OCI-LY3 (cell line): ENCODE results near the gene TMEM191C.

Experiments used
- H2AFZ ChIP-seq: fragments of 200-600, 300-600 bp; shearing (Covaris generic); 2 replicates; pipeline ENCODE4 v1.6.0; 2014; ENCODE audit warnings: antibody characterized with exemption, low read depth, low read length
- H3K27ac ChIP-seq: fragments of 200-600, 300-600 bp; sonication (generic); 2 replicates; pipeline ENCODE4 v1.5.1; 2014; ENCODE audit warnings: mild to moderate bottlenecking, low read length, moderate library complexity, mixed read lengths
- H3K27me3 ChIP-seq: fragments of 200-600, 300-600 bp; sonication (generic); 2 replicates; pipeline ENCODE4 v1.6.1; 2014; ENCODE audit warnings: low read depth, low read length, mixed read lengths
- H3K36me3 ChIP-seq: fragments of 200-600, 300-600 bp; sonication (generic); replicated peaks from 2 replicates; pipeline ENCODE3; 2014; ENCODE audit warnings: low read depth, low read length, mixed read lengths
- H3K4me1 ChIP-seq: fragments of 300-600, 200-600 bp; sonication (generic); 2 replicates; pipeline ENCODE4 v1.6.1; 2014; ENCODE audit warnings: low read length, mixed read lengths
- H3K4me2 ChIP-seq: fragments of 200-600, 300-600 bp; sonication (generic); 2 replicates; pipeline ENCODE4 v1.6.1; 2014; ENCODE audit warnings: low read length, mixed read lengths
- H3K4me3 ChIP-seq: fragments of 300-600, 200-600 bp; sonication (generic); 2 replicates; pipeline ENCODE4 v1.5.1; 2014; ENCODE audit warnings: antibody characterized with exemption, mild to moderate bottlenecking, low read length, moderate library complexity
- H3K79me2 ChIP-seq: fragments of 300-600, 200-600 bp; shearing (Covaris generic); 2 replicates; pipeline ENCODE4 v1.6.1; 2014; ENCODE audit warnings: mild to moderate bottlenecking, low read length, mixed read lengths
- H3K9ac ChIP-seq: fragments of 300-600, 200-600 bp; shearing (Covaris generic); 2 replicates; pipeline ENCODE4 v1.6.0; 2014; ENCODE audit warnings: mild to moderate bottlenecking, low read length, moderate library complexity
- H3K9me3 ChIP-seq: fragments of 200-600, 300-600 bp; shearing (Covaris generic); 2 replicates; pipeline ENCODE4 v1.6.1; 2014; ENCODE audit warnings: low read length, mixed read lengths; ENCODE audit not compliant: insufficient read depth
- H4K20me1 ChIP-seq: fragments of 200-600, 300-600 bp; sonication (generic); 2 replicates; pipeline ENCODE4 v1.6.1; 2016; ENCODE audit warnings: low read length, mixed read lengths; ENCODE audit not compliant: insufficient read depth
- EZH2phosphoT487 ChIP-seq: fragments of 200-600 bp; shearing (Covaris generic); IDR thresholded peaks from 2 replicates; pipeline ENCODE4 v1.6.1; 2018; ENCODE audit warnings: antibody characterized with exemption, mixed run types, low read depth
- TF ChIP-seq, protein P1 (sequence below): fragments of 200-600, 300-600 bp; sonication (generic); IDR thresholded peaks from 2 replicates; pipeline ENCODE4 v1.5.1; 2014; ENCODE audit warnings: antibody characterized with exemption, low read length, low read depth

TMEM191C gene

DNA sequence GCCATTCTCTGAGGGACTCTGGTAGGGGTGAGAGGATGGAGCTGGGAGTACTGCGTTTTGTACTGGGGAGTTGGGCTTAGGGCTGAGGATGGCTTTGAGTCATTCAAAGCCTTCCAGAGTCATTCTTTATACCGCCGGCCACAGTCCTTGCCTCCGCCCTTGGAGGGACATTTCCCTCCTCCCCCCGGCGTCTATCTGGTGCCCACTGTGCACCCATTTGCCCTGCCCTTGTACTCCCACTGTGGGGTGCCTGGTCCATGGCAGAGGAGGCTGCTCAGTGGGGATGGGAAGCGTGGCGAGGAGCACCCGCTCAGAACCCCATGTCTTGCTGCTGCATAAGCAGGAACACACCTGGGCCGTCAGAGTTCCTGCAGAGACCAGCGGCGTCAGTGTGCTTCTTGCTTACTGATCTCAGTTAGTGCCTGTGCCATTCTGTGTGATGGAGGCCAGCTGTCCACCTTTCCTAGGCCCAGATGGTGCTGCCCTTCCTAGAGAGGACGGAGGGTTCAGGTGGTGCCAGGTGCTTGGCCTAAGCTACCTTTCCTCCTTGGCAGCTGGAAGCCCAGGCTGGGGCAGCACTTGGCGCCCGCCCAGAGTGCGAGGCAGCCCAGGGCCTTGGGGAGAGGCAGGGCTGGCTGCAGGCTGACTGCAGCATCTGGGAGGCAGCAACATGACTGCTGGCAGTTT, 23.3 kb upstream of the TMEM191C start:
- Histone ChIP-seq H2AFZ (no peak overlapping the region), H3K36me3 (peaks cover 15% of the 10 kb centered on the region), H4K20me1 (peaks cover 3% of the 10 kb centered on the region), H3K4me2 (no peak overlapping the region), H3K27me3 (no peaks in the 10 kb centered on the region), H3K9ac (no peak overlapping the region), H3K4me3 (no peak overlapping the region), H3K9me3 (no peaks in the 10 kb centered on the region), H3K27ac (no peak overlapping the region), H3K4me1 (no peaks in the 10 kb centered on the region), H3K79me2 (no peaks in the 10 kb centered on the region)
- no peak for TF ChIP-seq EZH2phosphoT487
- TF ChIP-seq, protein P1, sequence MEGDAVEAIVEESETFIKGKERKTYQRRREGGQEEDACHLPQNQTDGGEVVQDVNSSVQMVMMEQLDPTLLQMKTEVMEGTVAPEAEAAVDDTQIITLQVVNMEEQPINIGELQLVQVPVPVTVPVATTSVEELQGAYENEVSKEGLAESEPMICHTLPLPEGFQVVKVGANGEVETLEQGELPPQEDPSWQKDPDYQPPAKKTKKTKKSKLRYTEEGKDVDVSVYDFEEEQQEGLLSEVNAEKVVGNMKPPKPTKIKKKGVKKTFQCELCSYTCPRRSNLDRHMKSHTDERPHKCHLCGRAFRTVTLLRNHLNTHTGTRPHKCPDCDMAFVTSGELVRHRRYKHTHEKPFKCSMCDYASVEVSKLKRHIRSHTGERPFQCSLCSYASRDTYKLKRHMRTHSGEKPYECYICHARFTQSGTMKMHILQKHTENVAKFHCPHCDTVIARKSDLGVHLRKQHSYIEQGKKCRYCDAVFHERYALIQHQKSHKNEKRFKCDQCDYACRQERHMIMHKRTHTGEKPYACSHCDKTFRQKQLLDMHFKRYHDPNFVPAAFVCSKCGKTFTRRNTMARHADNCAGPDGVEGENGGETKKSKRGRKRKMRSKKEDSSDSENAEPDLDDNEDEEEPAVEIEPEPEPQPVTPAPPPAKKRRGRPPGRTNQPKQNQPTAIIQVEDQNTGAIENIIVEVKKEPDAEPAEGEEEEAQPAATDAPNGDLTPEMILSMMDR = no peak

DNA sequence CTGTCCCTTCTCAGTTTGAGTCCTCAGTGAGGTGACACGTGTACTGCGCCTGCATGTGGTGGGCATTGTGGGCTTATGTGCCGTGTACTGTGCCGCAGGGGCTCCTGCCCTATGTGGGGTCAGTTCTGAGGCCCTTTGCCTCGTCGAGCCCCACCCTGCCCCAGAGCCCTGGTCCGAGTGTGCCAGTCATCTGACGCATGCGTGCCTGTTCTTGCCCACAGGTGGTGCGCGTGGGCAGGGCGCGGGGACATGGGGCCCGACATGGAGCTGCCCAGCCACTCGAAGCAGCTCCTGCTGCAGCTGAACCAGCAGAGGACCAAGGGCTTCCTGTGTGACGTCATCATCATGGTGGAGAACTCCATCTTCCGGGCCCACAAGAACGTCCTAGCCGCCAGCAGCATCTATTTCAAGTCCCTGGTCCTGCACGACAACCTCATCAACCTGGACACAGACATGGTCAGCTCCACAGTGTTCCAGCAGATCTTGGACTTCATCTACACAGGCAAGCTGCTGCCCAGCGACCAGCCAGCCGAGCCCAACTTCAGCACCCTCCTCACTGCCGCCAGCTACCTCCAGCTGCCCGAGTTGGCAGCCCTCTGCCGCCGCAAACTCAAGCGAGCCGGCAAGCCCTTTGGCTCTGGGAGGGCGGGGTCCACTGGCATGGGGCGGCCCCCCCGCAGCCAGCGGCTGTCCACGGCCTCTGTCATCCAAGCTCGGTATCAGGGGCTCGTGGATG, 22.3 kb upstream of the TMEM191C start:
- no peak overlapping the region for H3K27ac ChIP-seq
- H4K20me1 ChIP-seq = peaks cover 5% of the 10 kb centered on the region
- H2AFZ ChIP-seq = no peak overlapping the region
- TF ChIP-seq EZH2phosphoT487 = no peak
- TF ChIP-seq, protein P1 = no peak
- no peak overlapping the region for H3K4me3 ChIP-seq
- H3K9me3 ChIP-seq = no peaks in the 10 kb centered on the region
- H3K79me2 ChIP-seq = no peaks in the 10 kb centered on the region
- H3K4me1 ChIP-seq = no peaks in the 10 kb centered on the region
- H3K4me2 ChIP-seq = no peak overlapping the region
- H3K36me3 ChIP-seq = peaks cover 15% of the 10 kb centered on the region
- no peak overlapping the region for H3K9ac ChIP-seq
- no peaks in the 10 kb centered on the region for H3K27me3 ChIP-seq

DNA sequence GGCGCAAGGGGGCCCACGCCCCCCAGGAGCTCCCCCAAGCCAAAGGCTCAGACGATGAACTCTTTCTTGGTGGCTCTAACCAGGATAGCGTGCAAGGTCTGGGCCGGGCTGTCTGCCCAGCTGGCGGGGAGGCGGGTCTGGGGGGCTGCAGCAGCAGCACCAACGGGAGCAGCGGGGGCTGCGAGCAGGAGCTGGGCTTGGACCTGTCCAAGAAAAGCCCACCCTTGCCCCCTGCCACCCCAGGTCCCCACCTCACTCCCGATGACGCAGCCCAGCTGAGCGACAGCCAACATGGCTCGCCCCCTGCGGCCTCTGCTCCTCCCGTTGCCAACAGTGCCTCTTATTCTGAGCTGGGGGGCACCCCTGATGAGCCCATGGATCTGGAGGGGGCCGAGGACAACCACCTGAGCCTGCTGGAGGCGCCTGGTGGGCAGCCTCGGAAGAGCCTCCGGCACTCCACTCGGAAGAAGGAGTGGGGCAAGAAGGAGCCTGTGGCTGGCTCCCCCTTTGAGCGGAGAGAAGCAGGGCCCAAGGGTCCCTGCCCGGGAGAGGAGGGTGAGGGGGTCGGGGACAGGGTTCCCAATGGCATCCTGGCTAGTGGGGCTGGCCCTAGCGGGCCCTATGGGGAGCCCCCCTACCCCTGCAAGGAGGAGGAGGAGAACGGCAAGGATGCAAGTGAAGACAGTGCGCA, 21.6 kb upstream of the TMEM191C start:
- H3K36me3 ChIP-seq = peaks cover 15% of the 10 kb centered on the region
- peaks cover 5% of the 10 kb centered on the region for H4K20me1 ChIP-seq
- H2AFZ ChIP-seq = no peak overlapping the region
- H3K4me1 ChIP-seq = no peaks in the 10 kb centered on the region
- TF ChIP-seq, protein P1 = no peak
- TF ChIP-seq EZH2phosphoT487 = no peak
- no peaks in the 10 kb centered on the region for H3K27me3 ChIP-seq
- H3K9ac ChIP-seq = no peak overlapping the region
- no peaks in the 10 kb centered on the region for H3K9me3 ChIP-seq
- H3K4me3 ChIP-seq = no peak overlapping the region
- no peak overlapping the region for H3K4me2 ChIP-seq
- H3K27ac ChIP-seq = no peak overlapping the region
- H3K79me2 ChIP-seq = no peaks in the 10 kb centered on the region
